NB4 (cell line): ENCODE results near the gene WNT7A.

Experiments
- DNase-seq: peaks from one replicate; pipeline ENCODE4 v3.0.0; 2010; ENCODE audit warnings: low read depth
- H3K4me3 ChIP-seq: one replicate; pipeline ENCODE4 v1.5.1; 2011; ENCODE audit warnings: mild to moderate bottlenecking, low read depth, low read length, moderate library complexity
- MYC ChIP-seq: IDR thresholded peaks from 2 replicates; pipeline ENCODE4 v1.6.1; 2011; ENCODE audit warnings: low read depth, low read length
- POLR2A ChIP-seq: IDR thresholded peaks from 2 replicates; pipeline ENCODE4 v1.6.1; 2011; ENCODE audit warnings: mild to moderate bottlenecking; ENCODE audit not compliant: insufficient read length; ENCODE audit errors: extremely low read depth
- TF ChIP-seq, protein P1 (sequence below): IDR thresholded peaks from 2 replicates; pipeline ENCODE4 v1.6.1; 2011; ENCODE audit warnings: low read depth, low read length
- TF ChIP-seq, protein P2 (sequence below): IDR thresholded peaks from one replicate; pipeline ENCODE4 v1.5.1; 2012; ENCODE audit warnings: low read depth, low read length

Gene WNT7A

GRCh38 chr3:13785351-13785750 is 94.5 kb downstream of the WNT7A start:
- DNase-seq, result no peak
- TF ChIP-seq, protein P1, sequence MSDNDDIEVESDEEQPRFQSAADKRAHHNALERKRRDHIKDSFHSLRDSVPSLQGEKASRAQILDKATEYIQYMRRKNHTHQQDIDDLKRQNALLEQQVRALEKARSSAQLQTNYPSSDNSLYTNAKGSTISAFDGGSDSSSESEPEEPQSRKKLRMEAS, result no peak
- no peak for TF ChIP-seq MYC
- TF ChIP-seq, protein P2, sequence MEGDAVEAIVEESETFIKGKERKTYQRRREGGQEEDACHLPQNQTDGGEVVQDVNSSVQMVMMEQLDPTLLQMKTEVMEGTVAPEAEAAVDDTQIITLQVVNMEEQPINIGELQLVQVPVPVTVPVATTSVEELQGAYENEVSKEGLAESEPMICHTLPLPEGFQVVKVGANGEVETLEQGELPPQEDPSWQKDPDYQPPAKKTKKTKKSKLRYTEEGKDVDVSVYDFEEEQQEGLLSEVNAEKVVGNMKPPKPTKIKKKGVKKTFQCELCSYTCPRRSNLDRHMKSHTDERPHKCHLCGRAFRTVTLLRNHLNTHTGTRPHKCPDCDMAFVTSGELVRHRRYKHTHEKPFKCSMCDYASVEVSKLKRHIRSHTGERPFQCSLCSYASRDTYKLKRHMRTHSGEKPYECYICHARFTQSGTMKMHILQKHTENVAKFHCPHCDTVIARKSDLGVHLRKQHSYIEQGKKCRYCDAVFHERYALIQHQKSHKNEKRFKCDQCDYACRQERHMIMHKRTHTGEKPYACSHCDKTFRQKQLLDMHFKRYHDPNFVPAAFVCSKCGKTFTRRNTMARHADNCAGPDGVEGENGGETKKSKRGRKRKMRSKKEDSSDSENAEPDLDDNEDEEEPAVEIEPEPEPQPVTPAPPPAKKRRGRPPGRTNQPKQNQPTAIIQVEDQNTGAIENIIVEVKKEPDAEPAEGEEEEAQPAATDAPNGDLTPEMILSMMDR, result no peak
- no peak for TF ChIP-seq POLR2A
- H3K4me3 ChIP-seq, result no peak overlapping the region

GRCh38 chr3:13783476-13783875 is 96.4 kb downstream of the WNT7A start:
- H3K4me3 ChIP-seq, result no peak overlapping the region
- DNase-seq, result no peak
- TF ChIP-seq, protein P1, result no peak
- TF ChIP-seq MYC (no peak), POLR2A (no peak)
- TF ChIP-seq, protein P2, result no peak

DNA sequence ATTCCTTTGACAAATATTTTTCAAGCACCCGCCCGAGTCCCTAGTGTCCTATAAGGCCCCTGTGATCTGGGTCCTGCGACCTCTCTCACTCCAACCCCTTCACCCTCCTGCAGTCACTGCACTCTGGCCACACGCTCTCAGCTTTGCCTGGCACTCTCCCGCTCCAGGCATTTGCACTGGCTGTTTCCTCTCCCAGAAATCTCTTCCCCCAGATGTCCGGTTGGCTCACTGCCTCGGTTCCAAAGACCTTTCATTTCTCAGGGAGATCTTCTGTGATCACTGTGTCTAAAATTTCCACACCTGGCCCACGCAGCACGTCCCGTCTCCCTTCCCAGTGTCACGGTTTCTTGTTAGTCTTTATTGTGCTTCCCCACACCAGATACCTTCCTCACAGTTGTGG is 97.4 kb downstream of the WNT7A start:
- H3K4me3 ChIP-seq, result no peak overlapping the region
- no peak for TF ChIP-seq POLR2A
- TF ChIP-seq, protein P2, result no peak
- no peak for TF ChIP-seq MYC
- TF ChIP-seq, protein P1, result no peak
- no peak for DNase-seq

DNA sequence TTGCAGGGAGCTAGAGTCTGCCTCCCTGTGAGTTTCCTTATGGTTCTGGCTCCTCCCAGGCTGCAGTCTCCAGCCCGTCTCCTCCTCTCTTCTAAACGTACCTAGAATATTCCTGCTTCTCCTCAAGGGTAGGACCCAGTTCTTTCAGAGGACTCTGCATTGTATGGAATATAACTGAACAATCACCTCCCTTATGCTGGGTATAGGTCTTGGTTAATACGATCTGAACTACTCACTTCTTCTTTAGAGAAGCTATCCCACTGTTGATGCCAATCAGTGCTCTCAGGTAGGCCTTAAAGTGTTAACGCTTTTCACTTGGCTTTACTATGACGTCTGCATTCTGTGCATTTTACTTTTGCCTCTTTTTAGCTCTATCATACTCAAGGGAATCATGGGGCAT is 98.5 kb downstream of the WNT7A start:
- no peak for TF ChIP-seq MYC
- TF ChIP-seq, protein P1, result no peak
- no peak for TF ChIP-seq POLR2A
- TF ChIP-seq, protein P2, result no peak
- DNase-seq, result no peak
- no peak overlapping the region for H3K4me3 ChIP-seq

DNA sequence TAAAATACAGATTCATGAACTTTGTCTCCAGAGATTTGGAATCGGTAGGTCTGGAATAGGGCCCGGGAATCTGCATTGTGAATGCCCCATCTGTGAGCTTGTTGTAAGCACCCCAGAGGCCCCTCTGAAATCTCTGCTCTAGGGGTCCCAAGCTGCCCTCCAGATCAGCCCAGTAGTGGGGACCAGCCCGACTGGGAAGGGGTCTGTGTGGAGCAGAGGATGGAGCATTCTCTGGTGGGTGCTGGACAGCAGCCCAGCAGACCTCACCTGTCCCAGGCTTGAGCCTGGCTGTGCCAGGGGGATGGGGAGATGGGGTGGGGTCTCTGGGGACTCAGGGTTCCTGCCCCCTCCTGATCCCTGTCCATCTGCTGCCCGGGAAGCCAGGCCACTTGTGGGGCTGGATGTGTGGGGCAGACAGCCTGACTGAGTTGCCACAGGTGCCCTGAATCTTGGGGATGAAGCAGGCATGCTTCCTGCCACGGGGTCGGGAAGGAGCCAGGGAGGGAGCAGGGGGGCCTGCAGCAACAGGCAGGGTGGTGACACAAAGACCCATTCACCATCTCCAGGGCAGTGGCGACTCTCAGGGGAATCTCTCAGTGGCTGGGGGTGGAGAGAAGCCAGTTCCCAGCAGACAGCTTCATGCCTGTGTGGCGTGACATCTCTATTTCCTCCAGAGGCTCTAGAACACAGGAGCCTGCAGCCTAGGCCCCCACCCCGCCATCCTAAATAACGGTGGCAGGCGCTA is 99.3 kb downstream of the WNT7A start:
- DNase-seq, result no peak
- TF ChIP-seq, protein P1, result no peak
- TF ChIP-seq MYC, result no peak
- TF ChIP-seq POLR2A, result no peak
- TF ChIP-seq, protein P2, result no peak
- H3K4me3 ChIP-seq, result no peak overlapping the region
